HG03103 (cell line): Measurements from ENCODE around the gene KL.

Experiments used
- ATAC-seq: cut with Tn5 transposase; IDR thresholded peaks from one replicate; pipeline ENCODE4 v1.9.1; 2021; ENCODE audit warnings: low read depth; ENCODE audit not compliant: unreplicated experiment

Gene KL

DNA sequence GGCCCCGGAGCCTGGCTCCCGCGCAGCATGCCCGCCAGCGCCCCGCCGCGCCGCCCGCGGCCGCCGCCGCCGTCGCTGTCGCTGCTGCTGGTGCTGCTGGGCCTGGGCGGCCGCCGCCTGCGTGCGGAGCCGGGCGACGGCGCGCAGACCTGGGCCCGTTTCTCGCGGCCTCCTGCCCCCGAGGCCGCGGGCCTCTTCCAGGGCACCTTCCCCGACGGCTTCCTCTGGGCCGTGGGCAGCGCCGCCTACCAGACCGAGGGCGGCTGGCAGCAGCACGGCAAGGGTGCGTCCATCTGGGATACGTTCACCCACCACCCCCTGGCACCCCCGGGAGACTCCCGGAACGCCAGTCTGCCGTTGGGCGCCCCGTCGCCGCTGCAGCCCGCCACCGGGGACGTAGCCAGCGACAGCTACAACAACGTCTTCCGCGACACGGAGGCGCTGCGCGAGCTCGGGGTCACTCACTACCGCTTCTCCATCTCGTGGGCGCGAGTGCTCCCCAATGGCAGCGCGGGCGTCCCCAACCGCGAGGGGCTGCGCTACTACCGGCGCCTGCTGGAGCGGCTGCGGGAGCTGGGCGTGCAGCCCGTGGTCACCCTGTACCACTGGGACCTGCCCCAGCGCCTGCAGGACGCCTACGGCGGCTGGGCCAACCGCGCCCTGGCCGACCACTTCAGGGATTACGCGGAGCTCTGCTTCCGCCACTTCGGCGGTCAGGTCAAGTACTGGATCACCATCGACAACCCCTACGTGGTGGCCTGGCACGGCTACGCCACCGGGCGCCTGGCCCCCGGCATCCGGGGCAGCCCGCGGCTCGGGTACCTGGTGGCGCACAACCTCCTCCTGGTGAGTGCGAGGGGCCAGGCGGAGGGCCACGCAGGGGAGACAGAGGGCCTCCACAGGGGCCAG is at the start of gene KL:
TSS of gene KL (plus strand) at position 10 of the 909 bp plus-strand sequence. CDS start at position 28, 18 bp downstream.
- ATAC-seq, result no peak

DNA sequence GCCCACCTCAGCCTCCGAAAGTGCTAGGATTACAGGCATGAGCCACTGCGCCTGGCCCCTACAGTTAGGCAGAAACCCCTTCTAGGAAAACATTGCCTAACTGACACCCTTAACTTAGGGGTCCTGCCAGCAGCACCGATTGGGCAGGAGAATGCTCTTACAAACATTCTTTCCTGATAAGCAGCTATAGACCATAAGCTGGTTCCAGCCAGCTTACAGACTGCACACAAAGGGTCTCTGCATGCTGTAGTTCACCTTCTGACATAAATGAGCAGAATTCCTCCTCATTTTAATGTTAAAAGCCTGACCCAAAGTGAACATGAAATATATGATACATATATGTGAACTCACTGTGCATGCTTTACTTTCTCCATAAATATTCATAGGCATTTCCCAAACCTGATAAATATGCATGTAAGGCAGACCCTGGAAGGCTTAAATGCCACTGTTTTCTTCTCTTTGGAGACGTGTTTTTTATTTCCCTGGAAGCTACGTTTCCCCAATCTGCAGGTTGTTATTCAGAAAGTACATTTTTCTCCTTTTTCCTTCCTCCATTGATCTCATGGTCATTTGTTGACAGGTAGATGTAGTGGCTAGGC is 48.5 kb upstream of the KL start:
- no peak for ATAC-seq

DNA sequence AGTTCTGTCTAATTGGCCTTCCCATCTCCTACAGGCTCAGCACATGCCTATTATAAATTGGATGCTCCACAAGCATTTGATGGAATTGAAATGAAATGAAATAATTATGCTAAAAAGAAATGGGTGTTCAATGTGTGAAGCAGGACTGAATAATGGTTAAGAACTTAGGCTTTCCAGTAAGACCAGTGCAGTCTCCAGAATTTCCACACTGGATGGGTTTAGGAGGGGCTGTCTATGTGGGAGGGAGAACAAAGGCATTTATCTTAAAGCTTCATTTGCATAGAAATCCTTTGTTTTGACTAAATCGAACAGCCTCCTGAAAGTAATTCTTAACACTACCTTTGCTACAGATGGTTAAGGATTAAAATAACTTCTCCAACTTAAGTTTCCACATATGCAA is 47.9 kb upstream of the KL start:
- no peak for ATAC-seq

DNA sequence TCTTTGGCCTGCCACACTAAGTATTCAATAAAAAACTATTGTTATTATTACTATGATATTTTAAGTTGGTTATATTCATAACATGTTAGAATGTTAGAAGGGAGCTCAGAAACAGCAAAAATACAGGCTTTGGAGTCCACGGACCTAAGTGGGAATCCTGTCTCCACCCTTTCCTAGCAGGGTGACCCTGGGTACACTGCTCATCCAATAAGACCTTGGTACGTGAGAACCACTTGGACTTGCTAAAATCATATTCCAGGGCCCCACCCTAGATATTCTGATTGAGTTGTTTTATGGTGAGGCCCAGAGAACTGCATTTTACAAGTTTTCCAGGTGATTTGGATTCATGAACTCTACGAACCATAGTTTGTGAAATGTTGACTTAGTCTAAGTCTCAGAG is 47.4 kb upstream of the KL start:
- ATAC-seq, result no peak

DNA sequence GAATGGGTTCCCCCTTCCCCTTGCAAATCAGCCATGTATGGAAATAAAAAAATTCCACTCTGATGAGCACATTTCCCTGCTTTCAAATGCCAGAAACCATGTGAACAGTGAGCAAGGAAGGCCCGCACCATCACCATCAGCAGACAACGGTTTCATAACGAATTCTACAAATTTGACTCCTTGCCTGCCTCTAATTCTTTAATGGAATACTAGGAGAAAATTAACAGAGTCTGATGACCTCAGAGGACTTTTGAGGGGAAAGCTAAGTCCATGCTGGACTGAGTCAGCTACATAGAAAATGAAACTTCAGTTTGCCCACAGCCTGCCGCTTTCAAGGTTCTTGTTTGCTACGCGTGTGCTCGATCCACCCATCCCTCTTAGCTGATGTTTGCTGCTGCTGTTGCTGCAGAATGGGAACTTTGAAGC is 46.7 kb upstream of the KL start:
- ATAC-seq, result no peak

DNA sequence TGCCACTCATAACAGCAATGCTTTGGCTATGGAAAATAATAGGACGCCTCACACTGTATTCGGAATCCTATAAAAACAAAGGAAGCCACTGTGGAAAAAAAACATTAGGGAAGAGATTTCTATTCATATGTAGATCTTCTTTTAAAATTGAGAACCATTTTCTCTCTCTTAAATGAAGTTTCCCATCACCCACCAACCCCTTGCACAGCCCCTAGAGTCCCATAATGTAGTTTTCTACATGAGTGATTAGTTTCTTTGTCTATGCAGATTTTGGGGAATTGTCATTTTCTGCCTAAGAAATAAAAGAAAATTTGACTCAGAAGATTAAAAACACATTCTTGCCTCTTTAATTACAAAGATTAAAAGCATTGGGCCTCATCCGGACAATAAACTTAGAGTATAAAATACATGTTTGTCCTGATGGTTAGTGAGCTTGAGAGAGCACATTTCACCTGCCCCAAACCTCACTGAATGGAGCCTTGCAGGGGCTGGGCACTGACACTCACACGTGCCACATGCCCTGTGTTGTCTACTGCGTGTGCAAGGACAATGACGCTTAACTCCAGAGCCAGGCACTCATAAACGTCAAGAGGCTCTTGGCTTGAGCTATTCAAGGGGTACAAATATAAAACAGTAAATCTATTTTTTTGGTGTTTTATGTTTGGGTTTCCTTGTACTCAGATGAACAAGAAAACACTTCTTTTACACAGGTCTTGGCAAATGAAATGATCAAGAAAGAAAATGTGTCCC is 40.0 kb upstream of the KL start:
- ATAC-seq, result no peak

DNA sequence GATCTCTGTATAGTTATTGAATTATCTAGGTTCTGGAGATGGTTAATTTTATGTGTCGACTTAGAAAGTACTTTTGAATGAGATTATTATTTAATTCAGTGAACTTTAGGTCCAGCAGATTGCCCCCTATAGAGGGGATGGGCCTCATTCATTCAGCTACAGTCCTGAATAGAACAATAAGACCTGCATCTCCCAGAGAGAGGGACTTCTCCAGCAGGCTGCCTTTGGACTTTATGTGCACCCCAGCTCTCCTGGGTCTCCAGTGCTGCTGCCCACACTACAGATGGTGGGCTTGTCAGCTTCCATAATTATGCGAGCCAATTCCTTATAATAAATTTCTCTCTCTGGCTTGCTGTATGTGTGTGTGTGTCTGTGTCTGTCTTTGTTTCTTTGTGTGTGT is 39.3 kb upstream of the KL start:
- ATAC-seq, result no peak

DNA sequence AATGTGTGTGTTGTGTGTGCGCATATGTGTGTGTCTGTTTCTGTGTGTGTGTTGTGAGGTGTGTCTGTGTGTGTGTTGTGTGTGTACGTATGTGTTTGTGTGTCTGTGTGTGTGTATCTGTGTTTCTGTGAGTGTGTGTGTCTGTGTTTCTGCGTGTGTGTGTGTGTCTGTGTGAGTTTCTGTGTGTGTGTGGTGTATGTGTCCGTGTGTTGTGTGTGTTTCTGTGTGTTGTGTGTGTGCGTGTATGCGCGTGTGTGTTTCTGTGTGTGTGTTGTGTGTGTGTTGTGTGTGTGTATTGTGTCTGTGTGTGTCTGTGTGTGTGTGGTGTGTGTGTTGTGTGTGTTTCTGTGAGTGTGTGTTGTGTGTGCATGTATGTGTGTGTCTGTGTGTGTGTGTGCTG is 38.9 kb upstream of the KL start:
- ATAC-seq, result no peak

DNA sequence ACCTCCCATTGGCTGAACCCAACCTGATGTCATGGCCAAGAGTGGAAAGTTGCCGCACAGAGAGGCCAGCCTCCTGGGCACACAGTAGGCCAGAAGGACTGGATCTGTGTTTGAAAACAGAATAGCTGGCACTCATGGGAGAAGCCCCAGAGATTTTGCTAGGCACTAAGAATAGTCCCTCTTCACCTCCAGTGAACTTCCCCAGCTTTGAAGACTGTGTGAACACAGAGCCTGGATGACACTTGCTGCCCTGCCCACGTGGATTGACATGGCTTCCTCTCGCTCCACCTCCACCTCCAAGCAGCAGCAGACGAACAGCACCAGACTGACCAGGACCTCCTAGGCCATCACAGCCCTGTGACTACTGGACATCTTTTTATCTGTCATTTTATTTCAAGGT is 37.9 kb upstream of the KL start:
- ATAC-seq, result no peak

DNA sequence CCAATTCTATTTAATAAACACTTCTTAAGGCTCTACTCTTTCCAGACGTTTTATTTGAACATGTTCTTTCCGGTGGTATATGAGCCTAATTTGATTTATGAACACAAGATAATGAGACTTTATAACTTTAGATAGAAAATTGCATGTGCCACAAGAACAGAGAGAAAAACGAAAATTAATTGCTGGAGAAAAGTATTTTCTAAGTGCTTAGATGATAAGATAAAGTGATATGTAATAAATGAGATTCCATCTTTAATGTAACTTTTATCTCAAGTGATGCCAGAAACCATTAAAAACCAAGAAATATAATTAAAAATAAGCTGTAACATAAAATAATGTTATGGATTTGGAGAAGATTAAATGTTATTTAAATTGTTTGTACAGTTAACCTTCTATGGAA is 33.2 kb upstream of the KL start:
- no peak for ATAC-seq

DNA sequence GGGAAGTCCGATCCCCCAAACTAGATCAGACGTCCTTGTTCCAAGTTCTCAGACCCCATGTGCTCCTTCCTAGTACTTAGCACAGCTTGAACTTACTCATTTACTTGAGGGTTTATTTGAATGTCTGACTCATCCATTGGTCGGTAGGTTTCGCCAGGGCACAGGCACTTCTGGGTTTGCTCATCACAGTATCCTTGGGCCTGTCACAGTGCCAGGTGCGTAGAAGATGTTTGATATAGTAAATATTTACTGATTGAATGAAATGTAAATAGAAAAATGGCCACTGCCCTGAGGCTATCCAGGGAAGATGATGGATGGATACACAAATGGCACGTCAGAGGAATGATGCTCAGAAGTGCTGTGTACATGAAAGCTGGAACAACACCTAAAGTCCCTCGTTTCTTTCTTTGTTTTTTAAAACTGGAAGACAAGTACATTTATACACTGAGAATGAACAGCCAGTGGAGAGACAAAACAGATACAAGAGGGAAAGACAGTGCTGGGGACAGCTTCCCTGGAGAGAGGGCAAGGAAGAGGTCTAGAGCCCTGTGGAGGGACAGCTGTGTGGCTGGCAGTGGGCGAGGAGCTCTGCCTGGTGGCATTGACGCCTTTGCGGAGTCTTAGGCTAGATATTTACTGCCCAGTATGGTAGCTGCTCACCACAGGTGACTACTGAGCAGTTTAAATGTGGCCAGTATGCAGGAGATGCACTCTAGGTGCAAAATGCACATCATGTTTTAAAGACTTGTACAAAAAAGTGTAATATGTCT is 31.2 kb upstream of the KL start:
- ATAC-seq, result no peak

DNA sequence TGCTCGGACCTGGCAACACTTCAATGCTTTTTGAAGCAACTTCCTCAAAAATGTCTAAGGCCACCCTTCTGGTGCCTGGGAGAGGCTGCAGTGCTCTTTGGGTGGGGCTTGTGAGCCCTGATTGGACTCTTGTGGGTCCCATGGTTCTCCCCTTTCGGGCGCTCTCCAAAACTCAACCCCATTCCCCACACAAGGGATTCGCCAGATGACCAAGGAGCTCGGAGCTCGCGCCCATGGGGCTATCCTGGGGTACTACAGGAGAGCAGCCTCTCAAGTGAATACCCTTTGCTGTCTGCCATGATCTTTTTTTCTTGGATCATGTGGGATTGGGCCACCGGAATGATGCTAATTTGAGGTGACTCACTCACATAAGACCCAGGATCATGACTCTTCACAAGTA is 29.7 kb upstream of the KL start:
- no peak for ATAC-seq

DNA sequence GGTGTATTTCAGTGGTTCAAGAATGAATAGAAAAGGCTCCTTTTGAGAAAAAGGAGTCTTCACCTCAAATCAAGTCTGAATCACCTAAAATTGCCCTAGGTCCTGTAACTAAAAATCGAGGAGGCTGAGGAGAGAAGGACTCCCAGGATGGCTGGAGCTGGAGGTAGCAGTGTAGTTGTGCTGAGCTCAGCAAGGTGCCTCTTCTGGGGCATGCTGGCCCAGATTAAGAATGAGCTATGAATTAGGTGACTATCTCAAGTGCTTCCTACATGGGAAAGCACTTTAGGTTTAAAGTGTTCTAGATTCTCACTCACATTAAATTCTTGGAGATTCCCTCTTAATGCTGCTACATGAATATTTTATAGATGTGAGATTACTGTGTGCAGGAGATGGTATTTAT is 28.8 kb upstream of the KL start:
- no peak for ATAC-seq

DNA sequence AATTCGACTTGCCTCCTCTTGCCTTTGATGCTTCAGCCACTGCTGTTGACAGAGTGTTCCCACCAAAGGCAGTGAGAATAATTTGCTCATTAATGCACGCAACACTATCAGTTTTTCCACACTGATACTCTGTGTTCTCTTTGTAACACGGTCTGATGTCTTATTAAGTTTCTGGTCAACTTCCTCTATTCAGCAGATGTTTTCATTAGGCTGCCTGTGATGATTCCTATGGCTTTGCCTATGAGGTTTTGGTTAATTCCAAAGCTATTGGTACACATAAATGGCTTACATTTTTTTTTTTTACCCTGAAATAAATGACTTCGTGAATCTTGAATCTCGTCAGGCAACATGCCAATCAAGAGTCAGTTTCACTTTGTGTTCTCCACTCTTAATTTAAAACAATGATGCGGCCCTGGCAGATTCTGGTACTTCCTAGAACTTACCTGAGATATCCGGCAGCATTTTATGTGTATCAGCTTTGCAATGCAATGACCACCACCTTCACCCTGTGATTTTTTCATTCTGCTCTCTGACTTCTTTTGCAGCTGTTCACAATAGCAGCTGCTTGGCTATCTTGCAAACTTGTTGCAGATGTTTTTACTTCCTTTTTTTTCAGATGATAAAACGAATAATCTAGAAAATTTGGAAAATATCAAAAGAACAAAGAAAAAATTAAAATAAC is 27.5 kb upstream of the KL start:
- ATAC-seq, result no peak

DNA sequence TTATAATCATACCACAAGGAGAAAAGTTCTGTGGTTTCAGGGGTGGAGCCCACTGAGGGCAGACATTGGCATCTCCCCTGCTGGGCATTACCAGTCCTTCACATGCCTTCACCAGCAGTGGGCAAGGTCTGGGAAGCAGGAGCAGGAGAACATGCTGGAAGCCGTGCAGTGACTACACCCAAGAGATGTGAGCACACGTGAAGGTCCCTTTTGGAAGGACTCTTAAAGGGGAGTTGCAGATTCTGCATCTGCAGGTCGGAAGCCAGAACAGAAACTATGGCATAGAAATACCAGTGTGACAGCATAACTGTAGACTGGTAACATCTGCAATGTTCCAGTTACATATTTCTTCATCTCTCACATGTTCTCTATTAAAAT is 26.9 kb upstream of the KL start:
- ATAC-seq, result no peak

DNA sequence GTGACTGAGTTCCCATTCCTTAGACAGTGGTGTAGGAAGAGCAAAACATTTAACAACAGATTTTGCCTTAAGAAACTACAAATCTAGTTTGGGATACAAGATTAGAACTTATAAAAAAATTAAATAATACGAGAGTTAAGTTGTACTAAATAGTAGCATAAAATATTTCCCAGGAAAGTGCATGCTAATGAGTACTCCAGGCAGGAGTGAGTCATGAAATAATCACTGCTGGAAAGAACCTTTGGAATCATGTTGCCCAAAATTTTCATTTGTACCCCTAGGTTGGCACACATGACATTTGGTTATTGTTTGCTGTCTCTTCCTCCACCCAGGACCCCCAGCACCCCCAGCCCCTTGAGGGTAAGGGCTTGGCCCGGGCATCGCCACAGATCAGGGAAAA is 26.3 kb upstream of the KL start:
- ATAC-seq, result no peak

DNA sequence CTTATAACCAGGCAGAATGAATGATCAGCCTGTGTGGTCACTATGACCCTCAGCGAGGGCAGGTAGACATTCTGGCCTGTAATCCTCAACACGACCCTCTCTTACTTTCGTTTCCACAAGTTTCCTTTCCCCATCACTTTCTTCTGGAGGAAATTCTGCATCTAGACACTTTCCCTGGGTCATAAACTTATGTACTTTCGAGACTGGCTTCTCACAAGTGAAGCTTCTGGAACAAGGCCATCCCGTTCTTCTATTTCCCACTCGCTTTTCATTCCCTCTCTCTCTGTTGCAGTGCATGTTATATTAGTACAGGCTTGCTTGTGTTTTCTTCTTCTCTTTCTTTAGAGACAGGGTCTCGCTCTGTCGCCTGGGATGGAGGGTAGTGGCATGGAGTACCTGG is 23.1 kb upstream of the KL start:
- no peak for ATAC-seq

DNA sequence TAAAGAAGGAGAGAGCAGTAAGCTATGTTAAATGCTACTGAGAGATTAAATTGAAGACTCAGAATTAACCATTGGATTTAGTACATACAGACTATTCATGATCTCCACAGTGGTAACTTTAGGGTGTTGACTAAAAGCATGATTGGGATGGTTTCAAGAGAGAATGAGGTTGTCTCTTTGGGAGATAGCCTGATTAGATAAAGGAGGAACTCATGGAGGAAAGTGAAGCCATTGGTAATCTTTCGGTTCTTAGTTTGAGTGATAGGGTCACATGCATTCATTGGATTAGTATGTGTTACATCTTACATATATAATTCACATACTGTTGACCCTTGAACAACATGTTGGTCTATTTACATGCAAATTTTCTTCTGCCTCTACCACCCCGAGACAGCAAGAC is 18.8 kb upstream of the KL start:
- no peak for ATAC-seq

DNA sequence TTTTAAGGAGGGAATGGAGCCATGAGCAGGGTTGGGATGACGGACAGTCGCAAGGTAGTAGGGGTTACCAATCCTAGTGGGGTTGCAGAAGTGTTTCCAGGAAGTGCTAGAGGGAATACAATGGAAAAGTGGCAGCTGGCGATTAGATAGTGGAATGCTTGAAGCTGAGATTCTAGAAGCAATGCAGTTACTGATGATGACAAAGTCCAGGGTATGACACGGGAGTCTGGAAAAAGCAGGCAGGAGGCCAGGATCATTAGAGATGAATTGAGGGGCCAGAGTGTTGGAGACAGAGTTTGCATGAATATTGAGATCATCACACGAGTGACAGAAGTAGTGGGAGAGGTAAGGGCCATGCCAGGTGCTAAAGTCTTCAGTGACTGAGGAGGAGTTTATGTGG is 17.3 kb upstream of the KL start:
- ATAC-seq, result no peak

DNA sequence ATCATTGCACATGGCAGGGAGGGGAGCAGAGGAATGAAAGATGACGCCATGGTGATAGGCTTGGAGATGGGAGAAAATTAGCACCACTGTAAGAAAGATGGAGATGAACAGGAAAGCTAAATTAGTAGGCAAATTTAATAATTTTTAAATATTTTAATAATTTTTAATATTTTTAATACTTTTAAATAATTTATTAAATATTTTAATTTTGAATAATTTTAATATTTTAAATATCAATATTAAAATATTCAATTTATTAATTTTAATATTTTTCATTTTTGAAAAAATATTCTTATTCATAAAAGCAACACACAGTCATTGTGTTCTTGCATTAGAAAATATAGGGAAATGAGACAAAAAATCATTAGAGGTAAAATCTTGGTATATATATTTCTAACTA is 15.9 kb upstream of the KL start:
- no peak for ATAC-seq
